PFSK-1 (cell line): ENCODE data around the gene ERGIC1.

Source experiments
- FOXP2 ChIP-seq: optimal IDR thresholded peaks from 2 replicates; pipeline ENCODE3; 2011; ENCODE audit warnings: borderline replicate concordance, control low read depth, inconsistent platforms; ENCODE audit not compliant: insufficient read depth; ENCODE audit errors: extremely low read length, extremely low read depth
- POLR2AphosphoS5 ChIP-seq: IDR thresholded peaks from 2 replicates; pipeline ENCODE4 v1.6.1; 2012; ENCODE audit warnings: low read depth, mild to moderate bottlenecking, control low read depth, low read length, moderate library complexity
- SIN3A ChIP-seq: IDR thresholded peaks from 2 replicates; pipeline ENCODE4 v1.6.1; 2012; ENCODE audit warnings: mild to moderate bottlenecking, low read length, moderate library complexity, borderline replicate concordance; ENCODE audit not compliant: insufficient read depth
- TAF1 ChIP-seq: IDR thresholded peaks from 2 replicates; pipeline ENCODE4 v1.6.1; 2012; ENCODE audit warnings: low read length, control low read depth, borderline replicate concordance; ENCODE audit not compliant: insufficient read depth
- TF ChIP-seq, protein P1 (sequence below), 2 experiments: IDR thresholded peaks; 2 replicates each; pipeline versions ENCODE4 v1.6.1 to v1.8.0; 2011 to 2012; ENCODE audit warnings: low read depth in 2 of 2, low read length in 2 of 2, control low read depth in 1 of 2, inconsistent platforms in 1 of 2, mild to moderate bottlenecking in 1 of 2, moderate library complexity in 1 of 2; ENCODE audit not compliant: insufficient read depth in 1 of 2

ERGIC1 gene

DNA sequence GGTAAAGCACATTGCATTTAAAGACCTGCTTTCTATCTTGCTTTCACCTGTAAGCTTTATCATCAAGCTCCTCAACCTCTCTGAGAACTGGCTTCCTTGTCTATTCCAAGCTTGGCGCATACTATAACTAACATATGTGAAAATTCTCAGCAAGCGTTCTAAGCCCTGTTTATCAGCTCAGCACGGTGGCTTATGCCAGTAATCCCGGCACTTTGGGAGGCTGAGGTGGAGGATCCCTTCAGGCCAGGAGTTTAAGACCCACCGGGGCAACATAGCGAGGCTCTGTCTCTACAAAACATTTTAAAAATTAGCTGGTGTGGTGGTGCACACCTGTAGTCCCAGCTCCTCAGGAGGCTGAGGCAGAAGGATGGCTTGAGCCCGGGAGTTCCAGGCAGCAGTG lies 147.9 kb downstream of the ERGIC1 start:
- TF ChIP-seq, protein P1, sequence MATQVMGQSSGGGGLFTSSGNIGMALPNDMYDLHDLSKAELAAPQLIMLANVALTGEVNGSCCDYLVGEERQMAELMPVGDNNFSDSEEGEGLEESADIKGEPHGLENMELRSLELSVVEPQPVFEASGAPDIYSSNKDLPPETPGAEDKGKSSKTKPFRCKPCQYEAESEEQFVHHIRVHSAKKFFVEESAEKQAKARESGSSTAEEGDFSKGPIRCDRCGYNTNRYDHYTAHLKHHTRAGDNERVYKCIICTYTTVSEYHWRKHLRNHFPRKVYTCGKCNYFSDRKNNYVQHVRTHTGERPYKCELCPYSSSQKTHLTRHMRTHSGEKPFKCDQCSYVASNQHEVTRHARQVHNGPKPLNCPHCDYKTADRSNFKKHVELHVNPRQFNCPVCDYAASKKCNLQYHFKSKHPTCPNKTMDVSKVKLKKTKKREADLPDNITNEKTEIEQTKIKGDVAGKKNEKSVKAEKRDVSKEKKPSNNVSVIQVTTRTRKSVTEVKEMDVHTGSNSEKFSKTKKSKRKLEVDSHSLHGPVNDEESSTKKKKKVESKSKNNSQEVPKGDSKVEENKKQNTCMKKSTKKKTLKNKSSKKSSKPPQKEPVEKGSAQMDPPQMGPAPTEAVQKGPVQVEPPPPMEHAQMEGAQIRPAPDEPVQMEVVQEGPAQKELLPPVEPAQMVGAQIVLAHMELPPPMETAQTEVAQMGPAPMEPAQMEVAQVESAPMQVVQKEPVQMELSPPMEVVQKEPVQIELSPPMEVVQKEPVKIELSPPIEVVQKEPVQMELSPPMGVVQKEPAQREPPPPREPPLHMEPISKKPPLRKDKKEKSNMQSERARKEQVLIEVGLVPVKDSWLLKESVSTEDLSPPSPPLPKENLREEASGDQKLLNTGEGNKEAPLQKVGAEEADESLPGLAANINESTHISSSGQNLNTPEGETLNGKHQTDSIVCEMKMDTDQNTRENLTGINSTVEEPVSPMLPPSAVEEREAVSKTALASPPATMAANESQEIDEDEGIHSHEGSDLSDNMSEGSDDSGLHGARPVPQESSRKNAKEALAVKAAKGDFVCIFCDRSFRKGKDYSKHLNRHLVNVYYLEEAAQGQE (IDR thresholded peaks at IDR 0.05; ENCODE audit: insufficient read depth in 1 of 2, low read depth in 2 of 2, low read length in 2 of 2) = no peak
- TF ChIP-seq SIN3A (no peak), POLR2AphosphoS5 (no peak), FOXP2 (no peak)

DNA sequence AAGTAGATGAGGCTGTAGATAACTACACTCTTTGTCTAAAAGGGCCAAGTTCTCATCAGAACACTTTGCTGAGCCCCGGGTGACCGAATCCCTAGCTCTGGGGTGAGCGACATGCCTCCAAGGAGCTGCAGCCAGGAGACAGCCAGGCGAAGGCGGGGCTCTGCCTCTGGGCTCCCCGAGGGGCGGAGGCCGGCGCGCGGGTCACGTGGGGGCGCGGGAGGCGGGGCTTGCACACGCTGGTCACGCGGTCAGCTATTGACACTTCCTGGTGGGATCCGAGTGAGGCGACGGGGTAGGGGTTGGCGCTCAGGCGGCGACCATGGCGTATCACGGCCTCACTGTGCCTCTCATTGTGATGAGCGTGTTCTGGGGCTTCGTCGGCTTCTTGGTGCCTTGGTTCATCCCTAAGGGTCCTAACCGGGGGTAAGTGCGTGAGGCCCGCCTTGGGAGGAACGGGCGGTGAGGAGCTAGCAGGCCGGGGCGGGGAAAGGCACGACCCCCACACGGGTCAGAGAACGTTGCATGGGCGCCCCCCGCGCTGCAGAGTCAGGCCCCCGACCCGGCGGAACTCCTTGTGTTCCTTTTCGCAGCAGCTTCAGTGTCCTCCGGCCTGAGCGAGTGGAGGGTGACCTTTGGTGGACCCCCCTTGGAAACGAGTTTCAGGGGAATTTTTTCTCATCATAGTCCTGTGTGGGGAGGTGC lies 149.6 kb downstream of the ERGIC1 start, which contains the start of gene ATP6V0E1:
ATP6V0E1 (plus strand) TSS at position 230 of the 702 bp plus-strand sequence; CDS start at position 320, 90 bp downstream.
- TF ChIP-seq POLR2AphosphoS5 (peak; percentile 63), TAF1 (peak; percentile 69; the same call in 1 of the 2 replicates), FOXP2 (peak; percentile 88), SIN3A (no peak)
- TF ChIP-seq, protein P1 (IDR thresholded peaks at IDR 0.05; ENCODE audit: insufficient read depth in 1 of 2, low read depth in 2 of 2, low read length in 2 of 2) = 0 out of 4 replicates have a peak, but pooled peaks of 1 of the 2 experiments have one; percentile 12

DNA sequence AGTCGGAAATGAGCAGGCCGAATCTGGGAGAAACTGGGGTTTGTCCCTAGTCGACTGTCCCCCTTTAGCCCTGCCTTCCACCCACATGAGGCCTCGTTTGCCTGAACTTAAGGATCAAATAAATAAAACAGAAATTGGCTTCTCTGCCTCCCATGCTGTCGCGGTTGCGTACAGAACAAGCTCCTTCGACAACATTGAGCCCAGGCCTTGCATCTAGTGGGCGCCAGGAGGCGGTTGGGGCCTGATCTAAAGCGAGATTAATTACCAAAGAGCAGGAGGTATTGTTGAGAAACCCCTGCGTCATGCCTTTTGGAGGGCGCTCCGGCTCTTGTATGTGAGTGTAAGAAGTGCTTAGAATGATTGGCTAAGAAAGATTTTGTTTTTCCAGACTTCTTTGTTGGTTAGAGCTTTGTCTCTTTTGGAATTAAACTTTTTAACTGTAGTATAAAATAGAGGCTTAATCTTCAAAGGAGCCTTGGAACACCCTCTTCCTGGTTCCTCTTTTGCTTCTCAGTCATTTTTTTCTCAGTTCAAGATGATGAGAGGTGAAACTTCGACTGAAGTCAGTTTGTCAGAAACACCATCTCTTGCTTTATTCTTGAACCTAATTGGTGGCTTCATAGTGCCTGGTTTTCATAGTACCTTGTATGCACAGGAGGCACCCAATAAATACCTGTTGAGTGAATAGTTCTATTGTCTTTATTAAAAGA lies 150.3 kb downstream of the ERGIC1 start:
- TF ChIP-seq, protein P1 (IDR thresholded peaks at IDR 0.05; ENCODE audit: insufficient read depth in 1 of 2, low read depth in 2 of 2, low read length in 2 of 2) = no peak
- no peak for TF ChIP-seq TAF1
- no peak for TF ChIP-seq FOXP2
- TF ChIP-seq SIN3A = no peak
- no peak for TF ChIP-seq POLR2AphosphoS5

DNA sequence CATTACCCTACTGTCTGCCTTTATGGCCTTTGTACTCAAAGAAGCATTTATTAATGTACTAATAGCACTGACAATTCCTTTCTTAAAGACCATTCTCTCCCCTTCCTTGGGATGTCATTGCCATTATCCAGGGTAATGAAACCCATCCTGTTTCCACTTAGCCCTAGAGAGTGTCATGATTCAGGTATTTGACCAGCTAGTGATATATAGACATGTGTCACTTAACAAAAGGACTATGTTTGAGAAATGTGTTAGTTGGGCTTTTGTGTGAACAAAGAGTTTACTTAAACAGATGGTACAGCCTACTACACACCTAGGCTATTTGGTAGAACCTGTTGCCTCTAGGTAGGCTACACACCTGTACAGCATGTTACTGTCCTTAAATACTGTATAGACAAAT lies 151.5 kb downstream of the ERGIC1 start:
- TF ChIP-seq POLR2AphosphoS5 (no peak), FOXP2 (no peak), TAF1 (no peak), SIN3A (no peak)
- TF ChIP-seq, protein P1 (IDR thresholded peaks at IDR 0.05; ENCODE audit: insufficient read depth in 1 of 2, low read depth in 2 of 2, low read length in 2 of 2) = no peak

DNA sequence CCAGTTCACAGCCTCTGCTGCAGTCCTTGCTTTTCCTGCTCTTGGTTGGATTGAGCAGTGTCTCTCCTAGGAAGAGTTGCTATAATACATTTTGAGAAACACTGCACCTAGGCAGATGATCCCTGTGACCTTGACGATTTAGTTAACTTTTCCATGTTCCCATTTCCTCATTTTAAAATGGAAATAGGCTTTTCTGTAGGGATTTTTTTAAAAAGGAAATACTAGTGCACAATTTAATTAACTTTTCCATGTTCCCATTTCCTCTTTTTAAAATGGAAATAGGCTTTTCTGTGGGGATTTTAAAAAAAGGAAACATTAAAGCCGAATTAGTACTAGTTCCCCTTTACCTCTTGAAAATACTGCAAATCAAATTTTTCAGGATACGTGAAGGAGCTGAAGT lies 154.2 kb downstream of the ERGIC1 start:
- TF ChIP-seq SIN3A = no peak
- TF ChIP-seq, protein P1 (IDR thresholded peaks at IDR 0.05; ENCODE audit: insufficient read depth in 1 of 2, low read depth in 2 of 2, low read length in 2 of 2) = no peak
- TF ChIP-seq TAF1 = no peak
- TF ChIP-seq FOXP2 = no peak
- no peak for TF ChIP-seq POLR2AphosphoS5
